Mesendoderm (in vitro differentiated cells): ENCODE results near the gene FXYD1.
"Not testable (repeated sequence)": the region's sequence is repeated elsewhere in the genome, so short reads cannot be mapped to it uniquely, and the experiment has no call there.

Source experiments
- DNase-seq: peaks from one replicate; pipeline ENCODE4 v3.0.0; 2013
- H2AK5ac ChIP-seq: 2 replicates; pipeline ENCODE4 v1.6.1; 2013; ENCODE audit warnings: low read length, inconsistent platforms
- H2BK120ac ChIP-seq: 2 replicates; pipeline ENCODE4 v1.6.1; 2013; ENCODE audit warnings: low read depth, mild to moderate bottlenecking, low read length, moderate library complexity, mixed read lengths
- H2BK15ac ChIP-seq: replicated peaks from 2 replicates; pipeline ENCODE4 v1.6.1; 2013; ENCODE audit warnings: low read depth, mild to moderate bottlenecking, moderate library complexity
- H2BK5ac ChIP-seq: 2 replicates; pipeline ENCODE4 v1.6.1; 2013; ENCODE audit warnings: low read length, inconsistent platforms
- H3K18ac ChIP-seq: 2 replicates; pipeline ENCODE4 v1.6.1; 2013; ENCODE audit warnings: mild to moderate bottlenecking, low read length, mixed read lengths
- H3K23ac ChIP-seq: one replicate; pipeline ENCODE4 v1.6.1; 2013; ENCODE audit warnings: low read length
- H3K27ac ChIP-seq: 2 replicates; pipeline ENCODE4 v1.5.1; 2013; ENCODE audit warnings: low read depth, mild to moderate bottlenecking, inconsistent platforms, low read length, moderate library complexity
- H3K27me3 ChIP-seq: 2 replicates; pipeline ENCODE4 v1.6.1; 2013; ENCODE audit warnings: low read length, control low read depth, mild to moderate bottlenecking, inconsistent platforms; ENCODE audit not compliant: insufficient read depth, poor library complexity
- H3K36me3 ChIP-seq: 2 replicates; pipeline ENCODE4 v1.6.1; 2013; ENCODE audit warnings: low read length, inconsistent platforms; ENCODE audit not compliant: control insufficient read depth, insufficient read depth
- H3K4ac ChIP-seq: one replicate; pipeline ENCODE4 v1.6.1; 2013; ENCODE audit warnings: low read depth, mild to moderate bottlenecking, low read length, moderate library complexity
- H3K4me1 ChIP-seq: 2 replicates; pipeline ENCODE4 v1.6.1; 2013; ENCODE audit warnings: low read depth, low read length, inconsistent platforms; ENCODE audit not compliant: control insufficient read depth
- H3K4me2 ChIP-seq: 2 replicates; pipeline ENCODE4 v1.6.1; 2013; ENCODE audit warnings: low read length
- H3K4me3 ChIP-seq: 2 replicates; pipeline ENCODE4 v1.5.1; 2013; ENCODE audit warnings: mild to moderate bottlenecking, low read length
- H3K56ac ChIP-seq: one replicate; pipeline ENCODE4 v1.6.1; 2013; ENCODE audit warnings: low read length
- H3K79me1 ChIP-seq: 2 replicates; pipeline ENCODE4 v1.6.1; 2013; ENCODE audit warnings: low read length, inconsistent platforms
- H3K79me2 ChIP-seq: 2 replicates; pipeline ENCODE4 v1.6.1; 2013; ENCODE audit warnings: mild to moderate bottlenecking, low read length; ENCODE audit not compliant: control insufficient read depth, insufficient read depth
- H3K9ac ChIP-seq: 2 replicates; pipeline ENCODE4 v1.6.1; 2013; ENCODE audit warnings: low read length, inconsistent platforms
- H4K5ac ChIP-seq: one replicate; pipeline ENCODE4 v1.6.1; 2013; ENCODE audit warnings: low read length
- H4K8ac ChIP-seq: one replicate; pipeline ENCODE4 v1.6.1; 2013; ENCODE audit warnings: low read depth, mild to moderate bottlenecking, control low read depth, low read length, moderate library complexity
- WGBS: extraction: QIAGEN DNeasy Blood & Tissue Kit; methylation state at CpG from one replicate; pipeline ENCODE4 v1.1.7; 2013; ENCODE audit warnings: low lambda C conversion rate, missing lambda C conversion rate; ENCODE audit not compliant: insufficient coverage; ENCODE audit errors: extremely low coverage; 5-methylcytosine and 5-hydroxymethylcytosine counted together

The FXYD1 gene

GRCh38 chr19:35151273-35152065, 12.8 kb downstream of the FXYD1 start:
- Histone ChIP-seq H3K4me2 (no peak overlapping the region), H2BK15ac (no peak overlapping the region), H3K4ac (no peak overlapping the region), H4K8ac (no peak overlapping the region), H3K4me1 (no peaks in the 10 kb centered on the region), H3K79me2 (no peaks in the 10 kb centered on the region), H3K79me1 (peaks cover 1% of the 10 kb centered on the region), H3K4me3 (no peak overlapping the region), H3K27me3 (no peaks in the 10 kb centered on the region), H2AK5ac (no peak overlapping the region), H2BK5ac (no peak overlapping the region), H3K9ac (no peak overlapping the region), H3K18ac (no peak overlapping the region), H3K36me3 (no peaks in the 10 kb centered on the region), H4K5ac (no peak overlapping the region), H3K23ac (no peak overlapping the region), H3K56ac (no peak overlapping the region), H3K27ac (no peak overlapping the region), H2BK120ac (no peak overlapping the region)
- DNase-seq = peak; percentile 49
- no CpG with 5 or more reads among the region's 20 CpGs for WGBS

- not testable (repeated sequence) for H2BK15ac ChIP-seq, H4K8ac ChIP-seq, H3K79me2 ChIP-seq, H3K4me2 ChIP-seq, H3K27ac ChIP-seq, H2BK120ac ChIP-seq, H3K23ac ChIP-seq, H3K56ac ChIP-seq, H2BK5ac ChIP-seq, H3K27me3 ChIP-seq, H3K4me3 ChIP-seq, H3K4ac ChIP-seq, H2AK5ac ChIP-seq, H3K36me3 ChIP-seq, H3K4me1 ChIP-seq, H3K79me1 ChIP-seq, H3K9ac ChIP-seq, H4K5ac ChIP-seq, H3K18ac ChIP-seq, DNase-seq
- WGBS = no CpG with 5 or more reads among the region's 10 CpGs
These were observed 14.5 kb downstream of the FXYD1 start for GRCh38 chr19:35153129-35153522.

- DNase-seq = peak; percentile 53
- WGBS = no CpG with 5 or more reads among the region's 36 CpGs
These were observed 15.3 kb downstream of the FXYD1 start for GRCh38 chr19:35153701-35154524.

GRCh38 chr19:35154525-35155406, 16.1 kb downstream of the FXYD1 start, which contains the start of gene FXYD5:
Gene FXYD5 (plus strand): TSS chr19:35154735. CDS start chr19:35155551, 816 bp downstream.
- Histone ChIP-seq H3K4ac (no peak within 1 kb of the TSS), H3K4me2 (peak within 1 kb of the TSS; percentile 51), H3K4me1 (no peaks in the 10 kb centered on the region), H4K5ac (no peak within 1 kb of the TSS), H4K8ac (no peak within 1 kb of the TSS), H2BK120ac (no peak within 1 kb of the TSS), H3K23ac (peak within 1 kb of the TSS; percentile 91), H3K18ac (peak within 1 kb of the TSS; percentile 44), H3K27ac (peak within 1 kb of the TSS; percentile 25), H3K4me3 (peak within 1 kb of the TSS; percentile 37), H3K27me3 (no peaks in the 10 kb centered on the region), H2BK5ac (peak within 1 kb of the TSS; percentile 42), H2BK15ac (no peak within 1 kb of the TSS), H2AK5ac (no peak within 1 kb of the TSS), H3K79me2 (no peaks in the 10 kb centered on the region), H3K9ac (peak within 1 kb of the TSS; percentile 75), H3K79me1 (peaks cover 1% of the 10 kb centered on the region), H3K56ac (peak within 1 kb of the TSS; percentile 98), H3K36me3 (no peaks in the 10 kb centered on the region)
- peak; percentile 94 for DNase-seq
- no CpG with 5 or more reads among the region's 49 CpGs for WGBS

More at GRCh38 chr19:35153701-35154524, 15.3 kb downstream of the FXYD1 start:
- no peak overlapping the region for H3K23ac ChIP-seq
- peak overlapping the region; percentile 51 for H3K4me2 ChIP-seq
- peak overlapping the region; percentile 75 for H3K9ac ChIP-seq
- no peak overlapping the region for H3K27ac ChIP-seq
- H3K79me1 ChIP-seq = peaks cover 1% of the 10 kb centered on the region
- no peaks in the 10 kb centered on the region for H3K4me1 ChIP-seq
- H2BK15ac ChIP-seq = no peak overlapping the region
- H2BK5ac ChIP-seq = no peak overlapping the region
- no peak overlapping the region for H4K8ac ChIP-seq
- H3K27me3 ChIP-seq = no peaks in the 10 kb centered on the region
- no peak overlapping the region for H2AK5ac ChIP-seq
- peak overlapping the region; percentile 44 for H3K18ac ChIP-seq
- no peak overlapping the region for H3K4ac ChIP-seq
- no peak overlapping the region for H4K5ac ChIP-seq
- H2BK120ac ChIP-seq = no peak overlapping the region
- no peaks in the 10 kb centered on the region for H3K36me3 ChIP-seq
- peak overlapping the region; percentile 37 for H3K4me3 ChIP-seq
- H3K79me2 ChIP-seq = no peaks in the 10 kb centered on the region
- peak overlapping the region; percentile 98 for H3K56ac ChIP-seq

- no peaks in the 10 kb centered on the region for H3K4me1 ChIP-seq
- no peaks in the 10 kb centered on the region for H3K36me3 ChIP-seq
- no peak overlapping the region for H3K27ac ChIP-seq
- H3K9ac ChIP-seq = peak overlapping the region; percentile 75
- WGBS = no CpG with 5 or more reads among the region's 17 CpGs
- H3K18ac ChIP-seq = no peak overlapping the region
- H2BK5ac ChIP-seq = no peak overlapping the region
- H3K4me2 ChIP-seq = peak overlapping the region; percentile 51
- H3K4me3 ChIP-seq = peak overlapping the region; percentile 13
- no peak overlapping the region for H2BK120ac ChIP-seq
- no peak overlapping the region for H3K23ac ChIP-seq
- H3K56ac ChIP-seq = peak overlapping the region; percentile 98
- no peak overlapping the region for H2BK15ac ChIP-seq
- no peak overlapping the region for H3K4ac ChIP-seq
- DNase-seq = no peak
- H3K79me1 ChIP-seq = peaks cover 1% of the 10 kb centered on the region
- no peak overlapping the region for H4K5ac ChIP-seq
- H3K27me3 ChIP-seq = no peaks in the 10 kb centered on the region
- H4K8ac ChIP-seq = no peak overlapping the region
- H2AK5ac ChIP-seq = no peak overlapping the region
- no peaks in the 10 kb centered on the region for H3K79me2 ChIP-seq
These were observed 16.8 kb downstream of the FXYD1 start for GRCh38 chr19:35155441-35155840.
